ENCODE measurements around the gene B9D2. TPM values are rescaled to one million over a fixed set of nuclear protein-coding genes. Genes with fewer than 3 reads are reported as not detected.
"Not testable (repeated sequence)": the region's sequence is repeated elsewhere in the genome, so short reads cannot be mapped to it uniquely, and the experiment has no call there.

The B9D2 gene
- total RNA-seq, 1 donor from 2014 or later = 14.2 TPM

- no peaks in the 10 kb centered on the region for H3K36me3 Mint-ChIP-seq (ENCODE audit: low read depth)
Observed at GRCh38 chr19:41371541-41371940, 7.6 kb upstream of the B9D2 start.

GRCh38 chr19:41371119-41371518 lies 7.2 kb upstream of the B9D2 start:
- DNase-seq; H3K36me3 Mint-ChIP-seq (ENCODE audit: low read depth); CTCF ChIA-PET; H3K27ac Mint-ChIP-seq; ATAC-seq (ENCODE audit: low read depth); H3K9me3 Mint-ChIP-seq; H3K27me3 Mint-ChIP-seq; H3K4me3 Mint-ChIP-seq; intact Hi-C loops (cut with micrococcal nuclease); POLR2A ChIA-PET: not testable (repeated sequence)
- peaks cover 11% of the 10 kb centered on the region for H3K4me1 Mint-ChIP-seq

More at GRCh38 chr19:41371541-41371940, 7.6 kb upstream of the B9D2 start:
- ATAC-seq (ENCODE audit: low read depth) = no peak
- ChIA-PET POLR2A (no interaction called here), CTCF (no interaction called here)
- no peak for TF ChIP-seq CTCF (IDR thresholded peaks at IDR 0.05)
- Mint-ChIP-seq H3K27ac (no peak overlapping the region), H3K4me3 (no peak overlapping the region), H3K4me1 (peaks cover 11% of the 10 kb centered on the region), H3K27me3 (no peaks in the 10 kb centered on the region), H3K9me3 (no peaks in the 10 kb centered on the region)
- no peak for DNase-seq
- intact Hi-C loops (cut with micrococcal nuclease) = no loop called here

GRCh38 chr19:41369769-41370168 lies 5.8 kb upstream of the B9D2 start:
- DNase-seq (no peak), ATAC-seq (ENCODE audit: low read depth) (no peak)
- ChIA-PET POLR2A (interaction anchor here (0.6 to 0.7 kb wide), 2 partner anchors 11 to 1934 kb away, joined by 5 to 6 read pairs; partner anchors contain the start of gene RPS16), CTCF (no interaction called here)
- Mint-ChIP-seq H3K36me3 (ENCODE audit: low read depth) (no peaks in the 10 kb centered on the region), H3K4me3 (no peak overlapping the region), H3K9me3 (no peaks in the 10 kb centered on the region), H3K4me1 (peaks cover 11% of the 10 kb centered on the region), H3K27ac (no peak overlapping the region), H3K27me3 (no peaks in the 10 kb centered on the region)
- intact Hi-C loops (cut with micrococcal nuclease) = no loop called here
- TF ChIP-seq CTCF (IDR thresholded peaks at IDR 0.05) = no peak

GRCh38 chr19:41367848-41368301 lies 3.9 kb upstream of the B9D2 start:
- intact Hi-C loops (cut with micrococcal nuclease) = no loop called here
- Mint-ChIP-seq H3K27me3 (no peaks in the 10 kb centered on the region), H3K27ac (peak overlapping the region; percentile 74), H3K4me1 (peaks cover 28% of the 10 kb centered on the region), H3K4me3 (no peak overlapping the region), H3K36me3 (ENCODE audit: low read depth) (peaks cover 8% of the 10 kb centered on the region), H3K9me3 (no peaks in the 10 kb centered on the region)
- POLR2A ChIA-PET = interaction anchor here (1.2 kb wide), 1 partner anchor 22 kb away, joined by 3 read pairs; no protein-coding TSS in a partner anchor
- ATAC-seq (ENCODE audit: low read depth) = no peak
- TF ChIP-seq CTCF (IDR thresholded peaks at IDR 0.05) = no peak
- no peak for DNase-seq
- CTCF ChIA-PET = interaction anchor here (0.9 kb wide), 1 partner anchor 195 kb away, joined by 3 read pairs; no protein-coding TSS in a partner anchor

GRCh38 chr19:41366089-41366488 lies 2.1 kb upstream of the B9D2 start:
- H3K27ac Mint-ChIP-seq = peak overlapping the region; percentile 42
- ATAC-seq (ENCODE audit: low read depth) = no peak
- H3K36me3 Mint-ChIP-seq (ENCODE audit: low read depth) = peaks cover 8% of the 10 kb centered on the region
- TF ChIP-seq CTCF (IDR thresholded peaks at IDR 0.05) = no peak
- H3K4me3 Mint-ChIP-seq = peak overlapping the region; percentile 32
- POLR2A ChIA-PET = interaction anchor here (0.7 to 4.4 kb wide), 4 partner anchors 14 to 205 kb away, joined by 3 to 106 read pairs (median 6); partner anchors contain the start of gene TGFB1
- peaks cover 34% of the 10 kb centered on the region for H3K4me1 Mint-ChIP-seq
- no peak for DNase-seq
- no peaks in the 10 kb centered on the region for H3K27me3 Mint-ChIP-seq
- H3K9me3 Mint-ChIP-seq = no peaks in the 10 kb centered on the region
- CTCF ChIA-PET = interaction anchor here (4.4 kb wide), 1 partner anchor 13 kb away, joined by 38 read pairs; the partner anchor contains the start of gene TGFB1
- intact Hi-C loops (cut with micrococcal nuclease) = no loop called here

All from activated B cell treated with CpG ODN at 0.5 μM for 24 hours (primary cell).